Caki2 (cell line): ENCODE data around the gene TNS3. TPM values are rescaled to one million over a fixed set of nuclear protein-coding genes. Genes with fewer than 3 reads are reported as not detected.
"Not testable (repeated sequence)": the region's sequence is repeated elsewhere in the genome, so short reads cannot be mapped to it uniquely, and the experiment has no call there.

Experiments used
- DNase-seq: peaks from one replicate; pipeline ENCODE4 v3.0.0-alpha.2; 2015; ENCODE audit warnings: low read depth
- in situ Hi-C: cut with HindIII; loops from 2 replicates; pipeline ENCODE4 v1.10.0; 2016; ENCODE audit warnings: low sequenced_read_pairs, low pct_unique_long_range_greater_than_20kb, mixed read lengths
- total RNA-seq: library from RNA; depleted of rRNA; stranded (reverse); fragments of >200 nt; shearing (Covaris generic); gene quantifications from 2 replicates; pipeline ENCODE4 v1.2.3, GENCODE V29; 2014; ENCODE audit warnings: low replicate concordance

TNS3 gene
- total RNA-seq, 1 experiment from 2014 or later = 50.5 TPM

DNA sequence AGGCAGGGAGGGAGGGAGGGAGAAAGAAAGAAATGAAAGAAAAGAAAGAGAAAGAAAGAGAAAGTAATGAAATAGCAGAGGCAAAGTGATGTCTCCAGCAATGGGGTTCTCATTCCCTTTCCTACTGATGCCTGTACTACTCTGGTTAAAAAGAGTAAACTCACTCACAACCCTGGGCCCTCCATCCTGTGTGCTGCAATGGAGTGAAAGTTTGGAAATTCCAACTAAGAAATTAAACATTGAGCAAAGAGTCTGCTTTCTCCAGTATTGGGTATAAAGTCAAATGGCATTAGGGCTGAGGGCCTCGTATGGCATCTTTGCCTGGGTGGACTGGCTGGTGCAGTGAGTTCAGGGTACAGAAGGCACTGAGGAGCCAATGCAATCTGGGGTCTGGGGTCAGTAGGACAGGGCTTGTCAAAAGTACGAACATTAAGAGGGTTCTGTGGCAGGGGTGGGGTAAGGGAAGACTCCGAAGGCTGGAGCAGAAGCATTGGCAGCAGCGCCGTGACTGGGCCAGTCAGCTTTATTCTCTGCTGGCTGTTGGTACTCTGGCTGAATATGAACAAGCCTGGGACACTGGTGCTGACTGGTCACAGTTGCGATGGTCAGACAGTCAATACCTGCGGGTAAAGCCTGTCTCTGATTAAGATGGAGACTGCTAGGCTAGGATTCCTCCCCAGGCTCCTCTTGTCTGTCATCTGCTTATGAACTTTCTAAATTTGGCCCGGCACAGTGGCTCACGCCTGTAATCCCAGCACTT, 24.1 kb upstream of the TNS3 start:
- in situ Hi-C loops = no loop called here
- no peak for DNase-seq

DNA sequence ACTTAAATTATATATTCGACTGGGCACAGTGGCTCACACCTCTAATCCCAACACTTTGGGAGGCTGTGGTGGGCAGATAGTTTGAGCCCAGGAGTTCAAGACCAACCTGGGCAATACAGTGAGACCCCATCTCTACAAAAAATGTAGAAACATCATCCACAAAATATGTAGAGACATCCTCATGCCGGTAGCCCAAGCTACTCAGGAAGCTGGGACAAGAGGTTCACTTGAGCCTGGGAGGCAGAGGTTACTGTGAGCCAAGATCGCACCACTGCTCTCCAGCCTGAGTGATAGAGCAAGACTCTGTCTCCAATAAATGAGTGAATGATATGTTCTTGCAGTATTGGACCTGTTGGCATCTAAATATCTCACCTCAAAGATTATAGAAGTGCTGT, 22.6 kb upstream of the TNS3 start:
- in situ Hi-C loops = no loop called here
- peak; percentile 35 for DNase-seq

DNA sequence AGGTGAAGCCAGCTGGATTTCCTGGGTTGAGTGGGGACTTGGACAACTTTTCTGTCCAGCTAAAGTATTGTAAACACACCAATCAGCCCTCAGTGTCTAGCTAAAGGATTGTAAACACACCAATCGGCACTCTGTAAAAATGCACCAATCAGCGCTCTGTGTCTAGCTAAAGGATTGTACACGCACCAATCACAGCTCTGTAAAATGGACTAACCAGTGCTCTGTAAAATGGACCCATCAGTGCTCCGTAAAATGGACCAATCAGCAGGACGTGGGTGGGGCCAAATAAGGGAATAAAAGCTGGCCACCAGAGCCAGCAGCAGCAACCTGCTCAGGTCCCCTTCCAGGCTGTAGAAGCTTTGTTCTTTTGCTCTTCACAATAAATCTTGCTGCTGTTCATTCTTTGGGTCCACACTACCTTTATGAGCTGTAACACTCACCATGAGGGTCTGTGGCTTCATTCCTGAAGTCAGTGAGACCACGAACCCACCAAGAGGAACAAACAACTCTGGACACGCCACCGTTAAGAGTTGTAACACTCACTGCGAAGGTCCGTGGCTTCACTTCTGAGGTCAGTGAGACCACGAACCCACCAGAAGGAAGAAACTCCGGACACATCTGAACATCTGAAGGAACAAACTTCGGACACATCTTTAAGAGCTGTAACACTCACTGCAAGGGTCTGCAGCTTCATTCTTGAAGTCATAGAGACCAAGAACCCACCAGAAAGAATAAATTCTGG, 21.8 kb upstream of the TNS3 start:
- DNase-seq, in situ Hi-C loops: not testable (repeated sequence)

DNA sequence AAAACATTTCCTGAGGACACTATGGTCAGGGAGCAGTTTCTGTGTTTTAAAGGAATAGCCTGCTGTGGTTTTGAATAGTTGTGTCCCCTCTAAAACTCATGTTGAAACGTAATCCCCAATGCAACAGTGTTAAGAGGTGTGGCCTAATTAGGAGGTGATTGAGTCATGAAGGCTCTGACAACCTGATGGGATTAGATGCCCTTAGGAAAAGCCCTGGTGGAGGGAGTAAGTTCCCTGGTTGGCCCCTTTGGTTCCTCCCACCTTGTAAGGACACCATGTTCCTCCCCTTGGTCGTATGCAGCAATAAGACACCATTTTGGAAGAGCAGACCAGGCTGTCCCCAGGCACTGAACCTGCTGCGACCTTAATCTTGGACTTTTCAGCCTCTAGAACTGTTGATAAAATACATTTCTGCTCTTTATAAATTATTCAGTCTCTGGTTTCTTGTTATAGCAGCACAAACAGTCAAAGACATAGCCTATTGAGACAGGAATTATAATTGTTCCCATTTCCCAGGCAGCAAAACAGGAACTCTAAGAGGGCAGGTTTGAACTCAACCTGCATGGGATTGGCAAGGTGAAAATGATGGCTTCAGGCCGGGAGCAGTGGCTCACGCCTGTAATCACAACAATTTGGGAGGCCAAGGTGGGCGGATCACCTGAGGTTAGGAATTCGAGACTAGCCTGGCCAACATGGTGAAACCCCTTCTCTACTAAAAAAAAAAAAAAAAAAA, 20.5 kb upstream of the TNS3 start:
- DNase-seq = peak; percentile 46
- in situ Hi-C loops = no loop called here

- in situ Hi-C loops = no loop called here
- no peak for DNase-seq
Measured at GRCh38 chr7:47601881-47602249, 20.0 kb upstream of the TNS3 start.

DNA sequence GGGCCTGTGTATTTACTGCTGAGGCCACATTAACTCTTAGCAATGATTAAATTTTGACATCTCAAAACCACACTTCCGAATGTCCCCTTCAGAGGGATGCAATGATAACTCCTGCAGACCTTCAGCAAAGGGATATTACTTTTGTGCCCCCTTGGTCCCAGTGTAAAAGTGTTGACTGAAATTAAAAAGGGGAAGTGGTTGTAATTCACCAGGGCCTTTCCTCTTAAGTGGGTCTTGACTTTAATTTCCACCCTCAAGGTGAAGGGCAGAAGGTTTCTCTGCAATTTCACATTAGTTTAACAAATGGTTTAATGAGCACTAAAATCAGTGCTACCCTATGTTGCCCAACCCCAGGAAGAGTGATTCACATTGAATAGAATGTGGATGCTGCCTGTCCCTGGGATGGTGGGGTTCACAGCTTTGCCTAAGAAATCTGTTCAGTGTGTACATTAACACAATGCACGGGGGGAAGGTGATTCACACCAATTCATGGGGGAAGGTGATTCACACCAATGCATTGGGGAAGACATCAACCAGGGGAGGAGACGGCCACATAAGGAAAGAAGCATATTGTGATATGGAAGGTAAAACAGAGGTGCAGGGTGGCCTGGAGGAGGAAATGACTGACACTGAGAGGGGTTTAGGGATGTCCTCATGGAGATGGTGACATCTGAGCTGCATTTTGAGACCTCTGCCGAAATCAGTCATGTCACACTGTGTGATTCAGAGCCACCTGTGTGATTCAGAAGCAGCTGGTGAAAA, 19.4 kb upstream of the TNS3 start:
- in situ Hi-C loops = no loop called here

GRCh38 chr7:47600199-47601118, 18.5 kb upstream of the TNS3 start:
- in situ Hi-C loops = no loop called here
- peak; percentile 79 for DNase-seq

More for the DNA sequence above, 19.4 kb upstream of the TNS3 start:
- peak; percentile 84 for DNase-seq

DNA sequence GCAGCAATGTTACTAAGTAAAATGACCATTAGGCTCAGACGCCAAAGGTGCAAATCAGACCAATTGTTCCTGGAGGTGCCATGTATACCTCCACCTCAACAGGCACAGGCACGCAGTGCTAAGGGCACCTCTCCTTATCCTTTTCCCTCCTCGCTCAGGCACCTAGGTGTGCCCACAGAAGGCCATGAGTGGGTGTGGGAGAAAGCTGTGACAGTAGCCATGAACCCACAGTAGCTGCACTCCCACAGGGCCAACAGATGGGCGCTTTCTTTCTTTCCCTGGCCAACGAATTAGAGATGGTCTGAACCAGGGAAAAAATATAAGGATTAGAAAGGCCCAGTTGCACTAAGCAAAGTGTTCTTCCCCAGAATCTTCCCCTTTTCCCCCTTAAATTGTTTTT, 15.5 kb upstream of the TNS3 start:
- in situ Hi-C loops = no loop called here
- no peak for DNase-seq

DNA sequence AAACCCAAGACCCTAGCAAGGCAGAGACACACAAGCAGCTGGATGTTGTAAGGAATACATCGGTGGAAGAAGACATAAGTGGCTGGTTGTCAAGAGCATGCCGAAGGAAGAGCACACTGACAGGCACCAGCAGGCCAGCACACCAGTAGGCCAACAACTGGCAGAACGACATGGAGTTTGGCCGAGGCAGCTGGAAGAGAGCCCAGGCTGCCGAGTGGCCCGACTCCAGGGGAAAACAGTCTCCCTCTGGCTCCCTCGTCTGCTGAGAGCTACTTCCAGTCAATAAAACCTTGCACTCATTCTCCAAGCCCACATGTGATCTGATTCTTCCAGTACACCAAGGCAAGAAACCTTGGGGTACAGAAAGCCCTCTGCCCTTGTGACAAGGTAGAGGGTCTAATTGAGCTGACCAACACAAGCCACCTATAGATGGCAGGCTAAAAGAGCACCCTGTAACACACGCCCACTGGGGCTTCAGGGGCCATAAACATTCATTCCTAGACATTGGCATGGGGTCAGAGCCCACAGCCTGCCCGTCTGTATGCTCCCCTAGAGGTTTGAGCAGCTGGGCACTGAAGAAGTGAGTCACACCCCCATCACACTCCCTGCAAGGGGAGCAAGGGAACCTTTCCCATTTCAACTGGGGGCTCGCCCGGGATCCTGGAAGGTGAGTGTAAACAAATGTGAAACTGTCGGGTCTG, 14.7 kb upstream of the TNS3 start:
- in situ Hi-C loops = no loop called here
- peak; percentile 65 for DNase-seq

DNA sequence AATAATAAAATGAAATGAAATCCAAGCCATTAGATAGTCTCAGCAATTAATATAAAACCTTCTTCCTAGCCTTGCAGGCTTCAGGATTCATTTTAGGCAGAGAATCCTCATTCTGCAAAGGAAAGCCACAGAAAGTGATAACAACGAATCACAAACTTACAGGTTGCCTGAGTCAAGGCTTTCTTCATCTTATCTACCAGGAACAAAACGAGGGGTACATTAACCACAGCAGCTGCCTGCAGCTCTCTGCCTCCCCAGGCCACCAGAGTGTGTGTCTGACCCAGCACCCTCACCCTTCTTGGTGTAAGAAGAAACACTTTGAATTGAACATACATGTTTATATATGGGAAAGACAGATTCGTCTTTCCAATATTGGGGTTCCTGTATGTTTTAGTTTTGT, 12.5 kb upstream of the TNS3 start:
- in situ Hi-C loops = no loop called here
- no peak for DNase-seq

DNA sequence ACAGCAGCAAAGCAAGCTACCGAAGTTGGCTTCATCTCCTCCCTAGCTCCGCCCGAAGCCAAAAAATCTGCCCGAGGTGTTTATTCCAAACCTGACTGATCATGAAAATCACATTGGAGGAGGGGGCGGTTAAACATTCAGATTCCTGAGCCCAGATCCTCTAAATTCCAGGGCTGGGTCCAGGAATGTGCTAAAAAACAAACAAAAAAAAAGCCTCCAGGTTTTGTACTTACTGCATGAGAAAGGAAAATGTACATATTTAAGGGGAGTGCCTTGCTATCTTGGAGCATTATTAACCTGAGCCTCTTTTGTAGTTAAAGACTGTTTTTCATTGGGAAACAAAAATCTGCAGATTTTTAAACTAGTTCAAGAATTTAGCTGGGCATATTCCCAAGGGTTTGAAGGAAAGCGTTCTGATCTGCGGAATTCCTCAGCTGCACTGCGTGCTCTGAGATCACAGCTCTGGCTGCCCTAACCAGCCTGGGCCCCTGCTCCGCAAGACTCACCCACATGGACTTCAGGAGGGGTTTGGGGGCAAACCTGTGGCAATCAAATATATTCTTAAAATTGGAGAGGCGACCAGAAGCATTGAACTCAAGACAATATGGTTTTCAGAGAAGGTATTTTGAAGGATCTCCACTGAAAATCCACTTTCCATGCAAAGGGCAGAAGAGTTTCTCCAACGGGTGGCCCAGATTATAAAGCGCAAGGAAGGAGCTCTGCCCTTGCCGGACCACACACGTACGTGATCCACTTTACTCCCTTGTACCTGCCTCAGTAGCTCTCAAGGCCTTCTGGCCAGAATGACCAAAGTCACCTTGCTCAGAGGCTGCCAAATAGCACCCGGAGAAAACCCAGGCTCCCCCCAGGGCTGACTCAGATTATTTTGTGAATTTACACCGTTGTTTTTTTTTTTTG, 10.0 kb upstream of the TNS3 start:
- in situ Hi-C loops = no loop called here
- DNase-seq = peak; percentile 84

GRCh38 chr7:47591089-47591654, 9.3 kb upstream of the TNS3 start:
- in situ Hi-C loops = no loop called here
- DNase-seq = no peak

DNA sequence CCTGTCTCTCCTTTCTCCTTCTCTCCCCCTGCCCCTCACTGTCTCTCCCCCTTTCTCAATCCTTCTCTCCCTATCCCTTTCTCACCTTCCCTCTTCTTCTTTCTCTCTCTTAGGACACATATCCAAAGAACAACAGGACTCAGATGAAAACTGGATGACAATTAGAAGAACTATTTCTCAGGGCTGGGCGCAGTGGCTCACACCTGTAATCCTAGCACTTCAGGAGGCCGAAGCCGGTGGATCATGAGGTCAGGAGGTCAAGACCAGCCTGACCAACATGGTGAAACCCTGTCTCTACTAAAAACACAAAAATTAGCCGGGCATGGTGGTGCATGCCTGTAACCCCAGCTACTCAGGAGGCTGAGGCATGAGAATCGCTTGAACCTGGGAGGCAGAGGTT, 8.3 kb upstream of the TNS3 start:
- DNase-seq, in situ Hi-C loops: not testable (repeated sequence)

DNA sequence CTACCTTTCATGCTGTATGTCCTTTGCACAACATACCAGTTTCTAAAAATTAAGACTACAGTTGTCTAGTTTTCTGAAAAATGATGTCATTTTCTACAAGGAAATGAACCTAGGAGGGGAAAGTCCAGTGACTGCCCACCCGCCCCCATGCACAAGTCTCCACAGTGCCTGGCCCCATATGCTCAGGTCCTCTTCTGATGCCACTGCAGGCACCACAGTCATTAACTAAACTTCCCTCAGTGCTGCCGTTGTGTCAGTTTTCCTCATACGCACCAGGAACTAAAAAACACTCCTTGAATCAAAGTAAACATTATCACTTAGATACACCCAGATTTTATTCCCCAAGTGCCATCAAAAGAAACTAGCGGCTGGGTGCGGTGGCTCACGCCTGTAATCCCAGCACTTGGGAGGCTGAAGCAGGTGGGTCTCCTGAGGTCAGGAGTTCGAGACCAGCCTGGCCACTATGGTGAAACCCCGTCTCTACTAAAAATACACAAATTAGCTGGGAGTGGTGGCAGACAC, 6.9 kb upstream of the TNS3 start:
- DNase-seq = no peak
- in situ Hi-C loops = no loop called here

DNA sequence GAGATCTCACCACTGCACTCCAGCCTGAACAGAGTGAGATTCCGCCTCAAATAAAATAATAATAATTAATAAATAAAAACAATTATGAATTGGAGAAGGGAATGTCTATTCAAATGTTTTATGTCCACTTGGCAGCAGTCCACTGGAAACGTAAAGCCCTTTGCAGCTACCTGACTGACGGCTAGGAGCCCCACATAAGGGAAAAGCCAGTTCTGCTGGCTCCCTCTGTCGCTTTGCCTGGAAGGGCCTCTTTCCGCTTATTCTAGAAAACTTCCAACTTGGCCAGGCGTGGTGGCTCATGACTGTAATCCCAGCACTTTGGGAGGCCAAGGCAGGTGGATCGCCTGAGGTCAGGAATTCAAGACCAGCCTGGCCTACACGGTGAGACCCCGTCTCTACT, 6.1 kb upstream of the TNS3 start:
- in situ Hi-C loops = no loop called here
- DNase-seq = no peak

- in situ Hi-C loops = no loop called here
- no peak for DNase-seq
Measured at GRCh38 chr7:47587351-47587750, 5.4 kb upstream of the TNS3 start.
